ENCODE measurements around the gene NEK6. TPM values are rescaled to one million over a fixed set of nuclear protein-coding genes. Genes with fewer than 3 reads are reported as not detected.

Gene NEK6
- total RNA-seq, 1 donor from 2014 or later: 26.2 TPM

DNA sequence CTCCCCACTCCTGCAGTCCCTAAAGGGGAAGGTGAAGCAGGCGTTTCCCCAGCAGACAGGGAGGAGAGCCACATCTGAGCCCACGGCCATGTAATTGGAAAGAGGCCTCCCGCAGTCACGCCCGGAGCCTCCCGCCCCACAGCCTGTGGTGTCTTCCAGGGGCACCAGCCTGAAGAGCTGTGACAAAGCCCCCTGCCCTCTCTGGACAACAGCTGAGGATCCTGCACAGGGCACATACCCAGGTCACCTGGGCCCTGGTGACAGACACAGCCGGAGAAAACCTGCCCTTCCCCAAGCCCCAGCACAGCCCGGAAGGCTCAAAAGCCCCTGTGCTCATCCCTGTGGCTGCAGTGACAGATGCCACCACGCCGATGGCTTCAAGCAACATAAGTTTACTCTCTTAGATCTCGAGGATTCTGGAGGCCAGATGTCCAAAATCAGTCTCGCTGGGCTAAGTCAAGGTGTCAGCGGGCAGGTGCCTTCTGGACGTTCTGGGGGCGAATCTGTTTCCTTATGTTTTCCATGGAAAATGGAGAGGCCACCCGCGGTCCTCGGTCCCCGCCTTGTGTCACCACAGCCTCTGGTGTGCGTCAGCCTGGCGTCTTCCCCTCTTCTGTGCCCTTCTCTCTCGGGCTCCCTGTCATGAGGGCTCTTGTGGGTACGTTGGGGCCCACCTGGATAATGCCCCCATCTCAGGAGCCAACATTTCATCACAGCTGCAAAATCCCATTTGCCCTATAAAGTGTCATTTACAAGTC lies 86.0 kb downstream of the NEK6 start:
- DNase-seq: no peak

DNA sequence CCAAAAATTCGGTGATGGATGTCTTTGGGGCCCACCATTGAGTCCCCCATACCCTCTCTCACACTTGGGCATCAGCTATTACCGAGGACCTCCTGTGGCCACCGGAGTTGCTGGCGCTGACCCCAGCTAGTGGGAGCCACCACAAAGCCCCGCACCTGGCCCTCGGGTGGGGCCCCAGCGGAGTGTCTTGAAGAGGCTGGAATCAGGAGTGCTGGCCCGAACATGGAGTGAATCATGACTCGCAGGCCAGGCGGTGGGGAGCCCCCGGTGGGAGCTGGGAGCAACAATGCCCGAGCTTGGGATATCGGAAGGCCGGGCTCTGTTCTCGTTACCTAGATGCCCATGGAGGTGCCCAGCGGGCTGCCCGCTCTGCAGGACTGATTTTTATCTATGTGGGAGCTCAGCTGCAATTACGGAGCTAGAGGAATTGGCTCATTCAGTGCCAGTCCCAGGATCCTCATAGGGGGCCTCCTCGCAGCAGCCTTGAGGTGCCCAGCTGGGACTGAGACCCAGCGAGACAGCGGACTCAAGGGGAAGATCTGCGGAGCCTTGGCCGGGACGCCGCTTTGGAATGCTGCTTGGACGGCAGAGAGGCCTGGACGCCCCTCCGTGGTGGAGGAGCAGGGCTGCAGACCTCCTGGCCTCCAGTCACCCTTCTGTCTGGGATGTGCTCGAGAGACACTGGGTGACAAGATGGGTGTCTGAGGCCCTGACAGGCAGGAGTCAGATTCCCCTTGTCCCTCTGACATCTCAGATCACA lies 86.7 kb downstream of the NEK6 start:
- DNase-seq: no peak

DNA sequence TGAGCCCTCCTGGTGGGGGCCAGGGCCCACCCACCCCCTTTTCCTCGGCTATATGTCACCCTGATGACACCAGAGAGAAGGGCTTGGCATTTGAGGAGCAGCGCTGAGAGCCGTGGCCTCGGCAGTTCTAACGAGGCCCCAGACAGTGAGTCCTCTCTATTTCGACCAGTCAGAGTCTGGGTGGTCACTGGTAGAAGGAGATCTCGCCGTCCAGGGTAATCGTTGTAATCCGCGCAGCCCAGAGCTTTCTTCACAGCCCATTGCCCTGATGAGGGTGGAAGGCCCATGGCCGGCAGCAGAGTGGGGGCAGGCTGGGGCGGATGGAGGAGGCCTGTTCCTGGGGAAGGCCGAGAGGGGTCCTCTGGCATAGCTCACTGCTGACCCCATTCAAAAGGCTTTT lies 87.3 kb downstream of the NEK6 start:
- no peak for DNase-seq

DNA sequence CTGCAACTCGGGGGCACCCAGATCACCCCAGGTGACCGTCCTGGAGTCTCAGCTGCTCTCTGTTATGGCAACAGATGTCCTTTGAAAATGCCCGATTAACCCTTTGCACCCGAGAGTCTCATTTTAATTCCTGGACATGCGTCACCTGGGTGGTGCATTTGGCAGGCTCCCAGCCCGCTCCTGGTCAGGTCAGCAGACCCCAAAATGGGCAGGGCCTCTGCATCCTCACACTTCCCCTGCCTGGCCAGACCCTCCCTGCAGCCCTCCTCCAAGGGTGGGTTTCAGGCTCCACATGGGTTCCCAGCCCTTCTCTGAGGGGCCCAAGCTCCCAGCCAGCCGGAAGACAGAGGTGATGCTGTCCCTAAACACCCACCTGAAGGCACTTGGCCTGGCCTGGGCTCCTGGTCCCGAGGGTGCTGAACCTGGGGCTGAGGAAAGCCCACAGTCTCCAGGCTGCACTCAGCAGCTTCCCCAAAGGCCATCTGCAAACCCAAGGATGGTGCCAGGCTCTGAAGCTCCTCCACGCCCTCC lies 88.1 kb downstream of the NEK6 start:
- no peak for DNase-seq

DNA sequence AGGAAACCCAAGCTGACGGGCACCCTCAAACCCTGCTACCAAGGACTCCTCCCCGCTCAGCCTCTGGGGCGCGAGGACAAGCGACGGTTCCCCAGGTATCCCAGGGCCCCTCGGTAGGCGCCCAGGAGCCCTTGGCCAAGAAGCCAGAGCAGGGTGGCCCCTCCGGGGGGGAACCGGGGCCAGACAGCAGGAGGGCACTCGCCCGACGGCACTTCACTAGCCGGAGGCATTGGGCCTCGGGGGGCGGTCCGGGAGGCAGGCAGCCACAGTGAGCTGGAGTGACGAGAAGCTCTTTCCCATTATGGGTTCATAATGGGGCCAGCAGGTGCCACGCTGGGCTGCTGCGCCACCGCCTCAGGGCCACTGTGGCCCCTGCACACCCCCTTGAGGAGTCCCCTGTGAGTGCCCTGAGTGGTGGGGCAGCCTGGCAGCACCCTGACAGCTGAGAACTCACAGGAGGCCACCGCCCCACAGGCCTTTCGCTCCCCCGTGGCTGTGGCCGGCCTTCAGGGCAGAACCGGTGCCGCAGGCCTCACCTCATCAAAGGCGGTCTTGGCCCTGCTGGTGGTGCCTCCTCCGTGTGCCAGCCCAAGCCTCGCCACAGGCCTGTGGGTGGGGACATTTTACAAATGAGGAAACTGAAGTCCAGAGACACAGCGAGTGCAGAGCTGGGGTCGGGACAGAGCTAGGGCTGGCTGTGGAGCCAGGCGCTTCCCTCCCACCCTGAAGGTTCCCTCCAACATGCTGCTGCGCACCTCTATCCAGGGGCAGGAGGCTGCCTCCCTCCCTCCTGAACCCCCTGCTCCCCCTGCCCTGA lies 88.8 kb downstream of the NEK6 start:
- no peak for DNase-seq

DNA sequence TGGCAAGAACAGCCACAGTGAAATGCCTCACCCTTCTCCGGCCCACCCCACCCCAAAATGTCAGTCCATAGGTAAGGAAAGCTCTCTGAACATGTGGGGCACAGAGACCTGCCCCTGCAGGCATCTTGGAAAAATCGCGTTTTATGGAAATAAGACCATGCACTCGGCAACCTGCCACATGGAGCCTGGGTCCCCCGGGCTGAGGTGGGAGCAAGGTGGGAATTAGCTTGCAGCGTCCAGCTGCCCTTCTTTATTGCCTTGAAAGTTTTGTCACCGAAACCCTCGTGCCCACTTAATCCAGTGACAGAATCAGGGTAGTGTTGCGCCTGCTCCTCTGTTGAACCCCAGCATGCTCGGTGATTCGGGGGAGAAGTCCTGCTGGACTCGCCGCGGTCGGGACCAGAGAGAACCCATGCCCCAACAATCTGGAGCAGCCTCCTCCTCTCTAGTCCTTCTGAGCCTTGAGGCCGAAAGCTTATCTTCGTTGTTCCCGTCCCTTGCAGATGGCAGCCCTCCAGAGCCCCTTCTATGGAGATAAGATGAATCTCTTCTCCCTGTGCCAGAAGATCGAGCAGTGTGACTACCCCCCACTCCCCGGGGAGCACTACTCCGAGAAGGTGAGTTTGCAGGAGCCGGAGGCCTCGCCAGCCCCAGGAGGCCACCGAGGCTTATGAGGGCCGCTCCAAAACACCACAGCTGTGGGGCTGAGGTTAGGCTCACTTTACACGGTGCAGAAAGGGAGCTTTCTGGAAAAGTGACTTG lies 89.6 kb downstream of the NEK6 start:
- DNase-seq: no peak

DNA sequence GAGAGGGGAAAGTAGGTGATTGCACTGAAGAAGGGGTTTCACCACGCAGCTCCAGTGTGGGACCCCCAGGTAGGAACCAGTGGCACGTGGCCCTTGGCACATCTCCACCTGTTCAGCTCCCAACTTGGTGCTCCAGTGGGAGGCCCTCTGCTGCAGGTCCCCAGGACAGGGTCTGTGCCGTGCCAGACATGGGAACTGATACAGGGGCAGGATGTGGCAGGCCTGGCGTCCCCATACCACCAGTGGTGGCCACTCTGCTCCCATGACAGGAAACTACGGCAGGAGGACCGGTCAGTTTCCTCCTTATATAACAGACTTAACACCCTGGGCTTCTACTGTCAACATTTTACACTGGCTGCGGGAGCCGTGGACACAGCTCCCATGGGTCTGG lies 90.2 kb downstream of the NEK6 start:
- DNase-seq: no peak

DNA sequence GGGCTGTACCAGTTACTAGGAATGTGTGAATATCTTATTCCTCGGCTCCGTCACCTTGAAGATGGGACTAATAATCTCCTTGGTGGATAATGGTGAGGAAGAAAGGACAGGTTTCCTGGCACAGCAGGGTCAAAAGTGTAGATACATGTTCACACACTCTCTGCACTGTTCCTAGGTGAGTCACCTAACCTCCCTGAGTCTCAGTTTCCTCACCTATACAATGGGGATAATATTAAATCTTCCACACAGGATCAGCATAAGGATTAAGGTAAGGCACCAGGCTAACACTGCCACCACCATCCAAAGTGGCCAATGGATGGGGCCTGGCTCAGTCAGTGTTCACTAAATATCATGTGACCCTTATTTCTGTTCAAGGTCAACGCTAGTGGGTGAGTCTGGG lies 90.6 kb downstream of the NEK6 start:
- DNase-seq: no peak

DNA sequence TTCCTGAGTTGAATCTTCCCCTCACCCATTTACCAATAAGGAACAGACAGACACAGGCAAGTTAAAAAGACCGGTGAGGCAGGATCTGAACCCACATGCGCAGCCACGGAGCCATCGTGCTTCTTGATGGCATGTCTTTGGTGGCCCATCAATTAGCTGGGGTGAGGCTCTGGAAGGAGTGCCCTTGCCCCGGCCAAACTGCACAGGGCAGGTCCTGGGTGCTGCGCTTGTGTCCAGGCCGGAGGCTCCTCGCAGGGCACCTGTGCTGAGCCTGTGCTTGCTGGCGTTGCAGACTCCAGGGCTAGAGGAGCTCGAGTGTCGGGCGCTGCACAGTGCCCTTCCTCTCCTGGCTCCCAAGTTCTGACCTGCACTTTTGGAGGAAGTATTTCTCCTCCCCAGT lies 91.1 kb downstream of the NEK6 start:
- no peak for DNase-seq

DNA sequence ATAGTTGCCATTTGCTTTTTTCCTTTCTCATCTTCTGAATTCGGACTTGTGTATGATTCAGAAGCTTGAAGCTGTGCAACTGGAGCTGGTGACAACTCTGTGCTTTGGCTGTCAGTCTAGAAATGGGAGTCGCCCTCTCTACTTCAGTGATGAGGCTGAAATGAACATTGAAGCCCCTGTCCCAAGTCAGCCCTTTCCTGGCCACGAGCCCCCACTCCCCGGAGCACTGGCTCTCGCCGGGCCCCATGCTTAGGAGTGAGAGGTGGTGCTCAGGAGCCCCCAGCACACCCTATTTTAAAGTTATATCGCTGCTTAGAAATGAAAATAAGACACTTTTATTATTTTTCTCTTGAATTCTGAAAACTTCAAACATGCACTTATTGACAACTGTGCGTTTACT lies 91.5 kb downstream of the NEK6 start:
- no peak for DNase-seq

DNA sequence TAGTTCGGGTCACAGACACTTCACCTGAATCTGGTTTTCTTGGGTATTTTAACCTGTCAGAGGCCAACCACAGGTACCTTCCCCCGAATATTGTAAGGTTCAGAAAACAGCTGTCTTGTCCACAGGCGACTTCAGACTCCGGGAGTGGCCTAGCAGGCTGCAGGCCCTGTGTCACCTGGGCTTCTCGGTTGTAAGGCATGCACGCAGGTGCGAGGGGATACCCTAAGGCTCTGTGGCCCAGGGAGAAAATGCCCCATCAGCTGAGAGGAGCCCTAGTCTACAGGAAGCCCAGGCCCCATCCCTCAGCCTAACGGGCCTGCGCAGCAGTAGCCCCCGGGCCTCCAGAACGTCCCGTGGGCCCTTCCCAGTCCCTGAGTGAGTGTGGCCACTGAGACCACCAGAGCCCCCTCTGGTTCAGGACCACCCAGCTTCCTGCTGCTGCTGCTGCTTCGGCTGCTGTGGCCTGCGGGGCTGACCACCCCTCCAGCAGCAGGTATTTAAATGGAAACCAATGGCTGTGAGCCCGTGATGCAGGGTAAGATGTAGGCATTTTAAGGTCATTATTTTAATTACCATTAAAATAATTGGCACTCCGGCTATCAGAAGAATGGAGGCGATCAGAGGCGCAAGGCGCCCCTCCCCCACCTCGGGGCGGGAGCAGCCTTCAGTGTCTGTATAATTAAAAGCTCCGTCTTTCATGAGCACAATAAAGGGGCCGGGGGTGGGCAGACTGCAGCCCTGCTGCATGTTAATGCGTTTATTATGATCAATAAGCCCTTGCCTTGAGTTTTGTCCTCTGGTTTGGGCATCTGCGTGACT lies 92.1 kb downstream of the NEK6 start:
- DNase-seq: no peak

DNA sequence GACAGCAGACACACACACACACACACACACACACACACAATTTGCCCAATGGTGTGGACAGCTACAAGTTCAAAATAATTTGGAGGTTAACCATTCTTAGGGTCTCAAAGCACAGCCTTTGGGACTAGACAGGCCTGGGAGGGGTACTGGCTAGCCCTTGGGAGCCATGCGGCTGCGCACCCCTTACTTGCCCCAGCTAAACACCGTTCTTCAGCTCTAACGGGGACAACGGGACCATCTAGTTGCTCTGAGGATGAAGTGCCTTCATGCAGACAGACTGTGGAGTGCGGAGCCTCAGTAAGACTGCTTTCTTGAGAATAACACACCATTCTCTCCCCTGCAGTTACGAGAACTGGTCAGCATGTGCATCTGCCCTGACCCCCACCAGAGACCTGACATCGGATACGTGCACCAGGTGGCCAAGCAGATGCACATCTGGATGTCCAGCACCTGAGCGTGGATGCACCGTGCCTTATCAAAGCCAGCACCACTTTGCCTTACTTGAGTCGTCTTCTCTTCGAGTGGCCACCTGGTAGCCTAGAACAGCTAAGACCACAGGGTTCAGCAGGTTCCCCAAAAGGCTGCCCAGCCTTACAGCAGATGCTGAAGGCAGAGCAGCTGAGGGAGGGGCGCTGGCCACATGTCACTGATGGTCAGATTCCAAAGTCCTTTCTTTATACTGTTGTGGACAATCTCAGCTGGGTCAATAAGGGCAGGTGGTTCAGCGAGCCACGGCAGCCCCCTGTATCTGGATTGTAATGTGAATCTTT lies 92.9 kb downstream of the NEK6 start:
- DNase-seq: no peak

DNA sequence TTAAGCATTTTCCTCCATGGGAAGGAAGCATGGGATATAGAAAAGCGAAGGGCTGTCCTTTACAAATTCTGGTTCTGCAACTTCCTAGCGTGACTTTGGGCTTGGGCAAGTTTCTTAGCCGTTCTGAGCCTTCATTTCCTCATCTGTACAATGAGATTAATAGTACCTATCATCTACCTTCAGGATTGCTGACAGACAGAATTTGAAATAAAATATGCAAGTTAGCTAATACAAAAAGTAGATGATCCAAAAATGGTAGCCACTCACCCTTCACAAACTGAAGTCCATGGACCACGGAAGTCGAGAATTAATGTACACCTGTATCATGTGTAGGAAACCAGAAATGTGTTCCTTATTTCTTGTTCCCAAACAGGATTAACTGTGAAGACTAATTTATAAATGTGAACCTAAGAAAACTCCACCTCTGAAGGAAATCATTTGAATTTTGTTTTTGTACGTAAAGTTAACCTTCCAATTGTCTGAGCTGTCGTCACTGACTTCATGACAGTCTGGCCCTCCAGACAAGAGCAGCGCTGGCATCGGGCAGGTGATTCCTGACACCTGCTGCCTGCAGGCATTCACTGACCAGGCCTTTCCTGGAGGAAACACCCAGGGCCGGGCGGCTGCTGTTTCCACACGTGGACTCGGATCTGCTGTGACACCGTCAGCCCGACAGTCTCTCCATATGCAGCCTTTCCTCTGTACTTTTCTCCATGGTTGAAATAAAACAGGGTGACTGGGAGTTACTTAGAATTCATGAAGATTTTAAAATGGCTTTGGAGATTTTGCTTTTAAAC lies 94.1 kb downstream of the NEK6 start:
- DNase-seq: no peak

DNA sequence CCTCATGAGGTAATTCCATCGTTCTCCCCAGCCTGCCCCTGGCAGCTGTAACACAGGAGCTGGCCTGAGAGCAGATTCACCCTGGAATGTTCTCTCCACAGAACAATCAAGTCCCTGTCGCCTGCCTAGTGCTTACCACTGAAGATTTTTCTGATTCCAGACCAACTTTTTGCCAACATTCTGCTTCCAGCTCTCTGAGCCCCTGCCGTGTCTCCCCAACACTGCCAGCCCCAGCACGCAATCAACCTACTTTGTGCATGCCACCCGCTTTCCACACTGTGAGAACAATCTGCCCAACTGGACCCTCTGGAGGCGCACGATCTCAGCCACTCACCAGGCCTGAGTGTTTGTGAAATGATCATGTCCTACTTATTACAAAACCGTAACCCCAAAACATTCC lies 94.9 kb downstream of the NEK6 start:
- no peak for DNase-seq

DNA sequence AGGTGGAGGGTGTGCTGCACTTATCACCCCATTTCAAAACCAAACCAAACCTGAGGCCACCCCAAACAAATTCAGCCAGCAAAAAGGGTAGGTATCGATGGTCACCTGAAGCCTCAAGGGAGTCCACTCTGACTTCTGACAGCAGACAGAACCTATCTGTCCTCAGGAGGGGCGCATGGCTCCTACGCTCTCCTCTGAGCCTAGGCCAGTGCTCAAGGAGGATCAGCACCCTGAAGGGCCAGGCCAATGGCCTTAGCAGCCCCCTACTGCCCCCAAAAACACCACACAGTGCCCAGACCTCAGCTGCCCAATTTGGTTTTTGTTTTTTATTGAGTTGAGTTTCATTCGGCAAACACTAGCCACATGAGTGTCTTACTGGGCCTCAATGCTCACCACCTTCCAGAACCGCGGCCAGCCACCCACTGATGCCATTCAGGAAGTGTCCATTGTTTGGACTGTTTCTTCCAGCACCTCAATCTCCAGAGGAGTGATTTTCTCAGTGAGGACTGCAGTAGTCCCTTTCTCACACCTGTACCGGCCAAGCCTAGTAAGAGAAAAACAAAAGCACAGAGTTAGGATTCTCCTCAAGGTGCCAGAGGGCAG lies 95.5 kb downstream of the NEK6 start:
- DNase-seq: no peak

DNA sequence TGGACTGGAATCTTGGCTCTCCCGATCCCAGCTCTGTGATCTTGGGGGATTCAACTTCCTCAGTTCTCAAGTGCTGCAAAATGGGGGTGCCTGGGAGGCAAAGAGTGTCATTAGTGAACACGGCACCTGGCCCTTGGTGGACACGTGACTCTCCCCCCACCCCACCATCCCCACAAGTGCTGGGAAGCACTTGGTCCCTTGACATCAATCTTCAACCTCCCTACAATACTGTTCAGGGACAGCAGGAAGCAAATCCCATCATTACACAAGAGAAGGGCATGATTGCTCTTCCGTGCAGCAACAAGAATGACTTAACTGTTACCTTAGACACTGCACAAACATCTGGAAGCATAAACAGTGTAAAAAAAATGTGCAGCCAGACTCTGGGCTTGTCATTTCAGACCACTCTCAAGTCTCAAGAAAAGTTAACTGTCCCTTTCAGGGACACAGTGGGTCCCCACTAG lies 96.1 kb downstream of the NEK6 start:
- no peak for DNase-seq

DNA sequence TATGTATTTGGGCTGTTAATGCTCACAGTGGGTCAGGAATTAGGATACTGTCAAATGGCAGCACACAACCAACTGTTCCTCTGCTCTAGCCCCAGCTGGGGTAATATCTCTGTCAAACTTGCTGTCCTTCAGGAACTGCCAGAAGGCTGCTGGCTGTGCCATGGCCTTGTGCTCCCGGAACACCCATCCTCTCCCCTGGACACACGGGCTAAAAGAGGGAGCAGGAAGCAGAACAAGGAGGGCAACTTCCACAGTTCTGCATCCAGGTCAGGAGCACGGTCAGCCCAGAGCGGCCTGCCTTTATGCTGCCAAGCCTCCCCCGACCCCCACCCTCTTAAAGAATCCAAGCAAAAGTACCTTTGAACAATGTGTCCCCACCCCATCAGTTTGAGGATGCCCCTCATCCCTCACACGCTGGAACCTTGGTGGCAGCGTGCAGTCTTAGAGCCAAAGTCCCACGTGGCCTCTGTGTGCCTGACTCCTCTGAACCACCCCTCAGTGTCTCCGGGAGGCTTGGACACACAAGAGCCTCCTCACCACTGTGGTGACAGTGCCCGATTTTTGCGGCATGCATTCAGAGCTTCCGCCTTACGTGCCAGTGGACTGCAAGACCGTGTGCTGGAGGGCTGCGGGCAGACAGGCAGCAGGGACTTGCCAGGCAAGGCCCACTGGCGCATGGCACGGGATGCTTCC lies 96.7 kb downstream of the NEK6 start:
- DNase-seq: no peak
